ENCODE measurements around the gene IL12RB1.

IL12RB1 gene

GRCh38 chr19:18072335-18072734, 14.4 kb downstream of the IL12RB1 start:
- no peak for DNase-seq (ENCODE audit: low read depth)
- H3K4me3 ChIP-seq (ENCODE audit: low read depth, low read length), result no peak overlapping the region
- TF ChIP-seq CTCF (IDR thresholded peaks at IDR 0.05; ENCODE audit: control insufficient read depth, extremely low read depth, insufficient read depth), result no peak

GRCh38 chr19:18070181-18070580, 16.6 kb downstream of the IL12RB1 start:
- TF ChIP-seq CTCF (IDR thresholded peaks at IDR 0.05; ENCODE audit: control insufficient read depth, extremely low read depth, insufficient read depth), result no peak
- H3K4me3 ChIP-seq (ENCODE audit: low read depth, low read length), result no peak overlapping the region
- DNase-seq (ENCODE audit: low read depth), result no peak

- no peak for TF ChIP-seq CTCF (IDR thresholded peaks at IDR 0.05; ENCODE audit: control insufficient read depth, extremely low read depth, insufficient read depth)
- H3K4me3 ChIP-seq (ENCODE audit: low read depth, low read length), result no peak overlapping the region
- DNase-seq (ENCODE audit: low read depth), result no peak
These were observed 17.4 kb downstream of the IL12RB1 start for GRCh38 chr19:18069383-18069782.

- no peak overlapping the region for H3K4me3 ChIP-seq (ENCODE audit: low read depth, low read length)
- TF ChIP-seq CTCF (IDR thresholded peaks at IDR 0.05; ENCODE audit: control insufficient read depth, extremely low read depth, insufficient read depth), result no peak
- DNase-seq (ENCODE audit: low read depth), result no peak
These were observed 18.3 kb downstream of the IL12RB1 start for GRCh38 chr19:18068395-18068794.

- H3K4me3 ChIP-seq (ENCODE audit: low read depth, low read length), result no peak overlapping the region
- TF ChIP-seq CTCF (IDR thresholded peaks at IDR 0.05; ENCODE audit: control insufficient read depth, extremely low read depth, insufficient read depth), result no peak
- no peak for DNase-seq (ENCODE audit: low read depth)
These were observed 21.6 kb downstream of the IL12RB1 start for GRCh38 chr19:18065173-18065495.

- no peak overlapping the region for H3K4me3 ChIP-seq (ENCODE audit: low read depth, low read length)
- TF ChIP-seq CTCF (IDR thresholded peaks at IDR 0.05; ENCODE audit: control insufficient read depth, extremely low read depth, insufficient read depth), result peak; percentile 31; the same call in 1 of the 2 replicates
- no peak for DNase-seq (ENCODE audit: low read depth)
These were observed 23.3 kb downstream of the IL12RB1 start for GRCh38 chr19:18063463-18063862.

GRCh38 chr19:18062028-18062427, 24.7 kb downstream of the IL12RB1 start:
- no peak for DNase-seq (ENCODE audit: low read depth)
- TF ChIP-seq CTCF (IDR thresholded peaks at IDR 0.05; ENCODE audit: control insufficient read depth, extremely low read depth, insufficient read depth), result no peak
- H3K4me3 ChIP-seq (ENCODE audit: low read depth, low read length), result no peak overlapping the region
